GM12872 (cell line): ENCODE measurements around the gene PITX1.

Experiments used
- CTCF ChIP-seq: IDR thresholded peaks from 3 replicates; pipeline ENCODE4 v1.5.1; 2011; ENCODE audit warnings: low read depth, mild to moderate bottlenecking, low read length, moderate library complexity; ENCODE audit not compliant: insufficient read depth

PITX1 gene

GRCh38 chr5:135065306-135066265 is 31.6 kb upstream of the PITX1 start:
- no peak for TF ChIP-seq CTCF

GRCh38 chr5:135064235-135064570 is 30.2 kb upstream of the PITX1 start:
- TF ChIP-seq CTCF, result no peak

GRCh38 chr5:135063511-135064234 is 29.6 kb upstream of the PITX1 start:
- no peak for TF ChIP-seq CTCF

- no peak for TF ChIP-seq CTCF
These were observed 29.0 kb upstream of the PITX1 start for GRCh38 chr5:135063056-135063445.

GRCh38 chr5:135062216-135063055 is 28.4 kb upstream of the PITX1 start:
- no peak for TF ChIP-seq CTCF

- TF ChIP-seq CTCF, result no peak
These were observed 27.0 kb upstream of the PITX1 start for GRCh38 chr5:135061001-135061400.

GRCh38 chr5:135060021-135060420 is 26.0 kb upstream of the PITX1 start:
- TF ChIP-seq CTCF, result no peak
